ENCODE data around the gene CGB3.
"Not testable (repeated sequence)": the region's sequence is repeated elsewhere in the genome, so short reads cannot be mapped to it uniquely, and the experiment has no call there.

The CGB3 gene

DNA sequence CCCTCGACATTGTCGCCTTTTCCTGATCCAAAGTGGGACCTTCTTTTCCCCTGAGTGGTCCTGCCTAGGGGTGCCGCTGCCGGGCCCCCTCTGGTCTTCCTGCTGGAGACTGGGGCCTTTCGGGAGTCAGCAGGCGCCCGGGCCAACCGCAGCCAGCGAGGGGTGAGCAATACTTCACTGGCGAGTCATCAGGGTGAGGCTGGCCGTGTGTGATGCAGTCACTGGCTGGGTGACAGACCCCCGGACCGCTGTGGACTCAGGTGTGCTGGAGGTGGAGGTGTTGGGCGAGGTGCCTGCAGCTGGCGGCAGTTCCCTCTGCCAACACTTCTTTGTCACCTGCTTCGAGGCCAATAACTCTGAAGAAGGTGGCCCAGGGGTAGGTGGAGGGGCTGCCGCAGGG is 18.0 kb upstream of the CGB3 start:
- no peak for DNase-seq

DNA sequence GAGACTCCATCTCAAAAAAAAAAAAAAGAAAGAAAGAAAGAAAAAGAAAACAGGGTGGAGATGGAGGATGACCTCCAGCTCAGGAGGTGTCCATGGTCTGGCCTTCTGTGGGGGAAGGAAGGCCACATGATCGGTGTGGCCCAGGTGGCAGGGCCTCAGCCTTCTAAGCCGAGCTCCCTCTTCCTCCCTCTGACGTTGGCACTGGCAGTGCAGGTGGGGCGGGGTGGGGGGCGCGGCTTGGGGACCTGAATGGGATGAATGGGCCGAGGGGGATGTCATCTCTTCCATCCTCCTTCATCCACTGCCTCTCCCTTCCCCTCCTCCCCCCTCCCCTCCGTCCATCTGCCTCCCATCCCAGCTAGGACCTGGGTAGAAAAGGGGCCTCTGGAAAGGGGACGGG is 15.6 kb upstream of the CGB3 start:
- not testable (repeated sequence) for DNase-seq

GRCh38 chr19:49038557-49039276 is 14.6 kb upstream of the CGB3 start:
- DNase-seq, result not testable (repeated sequence)

- not testable (repeated sequence) for DNase-seq
Observed at GRCh38 chr19:49038111-49038510, 14.0 kb upstream of the CGB3 start.

DNA sequence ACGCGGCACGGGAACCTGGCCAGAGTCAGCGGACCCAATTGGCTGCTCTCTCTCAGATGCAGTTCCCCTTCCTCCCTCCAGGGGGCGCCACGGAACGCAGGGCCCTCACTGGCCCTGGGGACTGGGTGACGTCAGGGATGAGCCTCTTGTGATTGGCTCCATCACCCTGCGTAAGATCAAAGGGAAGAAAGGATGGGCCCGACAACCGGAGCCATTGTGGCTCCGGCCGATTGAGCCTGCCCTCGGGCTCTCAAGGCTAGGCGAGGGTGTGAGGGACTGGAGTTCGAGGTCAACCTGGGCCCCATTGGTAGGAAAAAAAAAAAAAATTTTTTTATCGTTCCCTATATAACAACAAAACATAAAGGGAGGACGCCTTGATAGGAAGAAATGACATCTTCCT is 12.7 kb upstream of the CGB3 start, which contains the start of gene CGB1:
CGB1 (minus strand) TSS at position 81 of the 400 bp plus-strand sequence. CDS start 184 bp downstream, outside the sequence.
- peak; percentile 89 for DNase-seq

- peak; percentile 88 for DNase-seq
Observed at GRCh38 chr19:49031642-49032301, 7.6 kb upstream of the CGB3 start, which contains the start of gene CGB2. TSS of gene CGB2 (plus strand) at chr19:49031890. CDS start at chr19:49032096, 206 bp downstream.

DNA sequence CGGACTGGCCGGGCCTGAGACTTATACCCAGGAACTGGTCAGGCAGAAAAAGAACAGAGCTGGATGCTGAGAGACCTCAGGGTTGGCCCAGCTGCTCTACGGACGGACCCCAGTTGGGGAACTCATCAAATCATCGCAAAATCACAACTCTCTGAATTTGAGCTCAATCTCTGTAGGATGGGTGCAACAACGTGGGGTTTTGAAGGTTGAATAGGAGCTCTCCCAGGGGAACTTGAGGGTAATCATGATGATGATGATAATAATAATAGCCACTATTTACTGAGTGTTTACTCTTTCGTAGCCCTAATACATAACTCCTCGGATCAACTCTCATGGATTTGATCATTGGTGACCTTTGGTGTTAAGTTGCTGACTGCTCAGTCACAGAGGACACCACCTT is 6.2 kb upstream of the CGB3 start:
- not testable (repeated sequence) for DNase-seq

DNA sequence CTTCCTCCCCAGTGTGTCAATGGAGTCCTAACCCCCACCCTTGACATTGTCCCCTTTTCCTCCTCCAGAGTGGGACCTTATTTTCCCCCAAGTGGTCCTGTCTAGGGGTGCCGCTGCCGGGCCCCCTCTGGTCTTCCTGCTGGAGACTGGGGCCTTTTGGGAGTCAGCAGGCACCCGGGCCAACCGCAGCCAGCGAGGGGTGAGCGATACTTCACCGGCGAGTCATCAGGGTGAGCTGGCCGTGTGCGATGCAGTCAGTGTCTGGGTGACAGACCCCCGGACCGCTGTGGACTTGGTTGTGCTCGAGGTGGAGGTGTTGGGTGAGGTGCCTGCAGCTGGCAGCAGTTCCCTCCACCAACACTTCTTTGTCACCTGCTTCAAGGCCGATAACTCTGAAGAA is 5.6 kb upstream of the CGB3 start:
- DNase-seq, result not testable (repeated sequence)

- DNase-seq, result not testable (repeated sequence)
Observed at GRCh38 chr19:49028686-49029085, 4.6 kb upstream of the CGB3 start.

- not testable (repeated sequence) for DNase-seq
Observed at GRCh38 chr19:49025599-49025998, 1.5 kb upstream of the CGB3 start.

- not testable (repeated sequence) for DNase-seq
Observed at GRCh38 chr19:49025088-49025487, 955 bp upstream of the CGB3 start.

- no peak for DNase-seq
Observed at GRCh38 chr19:49022116-49022515, 2.0 kb downstream of the CGB3 start.

- no peak for DNase-seq
Observed at GRCh38 chr19:49020931-49021895, 2.9 kb downstream of the CGB3 start.

DNA sequence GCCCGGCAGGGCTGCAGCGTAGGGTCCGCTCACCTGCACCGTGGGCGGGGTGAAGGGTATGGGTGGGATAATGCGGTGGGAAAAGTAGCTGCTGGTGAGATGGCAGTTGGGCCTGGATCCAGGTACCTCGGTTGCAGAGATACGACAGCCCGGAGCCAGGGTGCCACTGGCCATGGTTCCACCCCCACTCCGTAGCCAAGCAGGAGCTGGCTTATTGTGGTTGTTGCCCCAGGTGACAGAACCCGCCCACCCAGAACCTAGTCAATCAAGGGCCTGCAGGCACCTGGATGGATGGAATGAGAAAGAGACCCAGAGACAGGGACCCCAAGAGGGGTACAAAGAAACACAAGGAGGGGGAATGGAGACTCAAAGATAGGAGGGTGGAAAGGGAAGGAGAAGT is 3.8 kb downstream of the CGB3 start:
- DNase-seq, result no peak

GRCh38 chr19:49019242-49019932 is 4.7 kb downstream of the CGB3 start:
- peak; percentile 12 for DNase-seq

DNA sequence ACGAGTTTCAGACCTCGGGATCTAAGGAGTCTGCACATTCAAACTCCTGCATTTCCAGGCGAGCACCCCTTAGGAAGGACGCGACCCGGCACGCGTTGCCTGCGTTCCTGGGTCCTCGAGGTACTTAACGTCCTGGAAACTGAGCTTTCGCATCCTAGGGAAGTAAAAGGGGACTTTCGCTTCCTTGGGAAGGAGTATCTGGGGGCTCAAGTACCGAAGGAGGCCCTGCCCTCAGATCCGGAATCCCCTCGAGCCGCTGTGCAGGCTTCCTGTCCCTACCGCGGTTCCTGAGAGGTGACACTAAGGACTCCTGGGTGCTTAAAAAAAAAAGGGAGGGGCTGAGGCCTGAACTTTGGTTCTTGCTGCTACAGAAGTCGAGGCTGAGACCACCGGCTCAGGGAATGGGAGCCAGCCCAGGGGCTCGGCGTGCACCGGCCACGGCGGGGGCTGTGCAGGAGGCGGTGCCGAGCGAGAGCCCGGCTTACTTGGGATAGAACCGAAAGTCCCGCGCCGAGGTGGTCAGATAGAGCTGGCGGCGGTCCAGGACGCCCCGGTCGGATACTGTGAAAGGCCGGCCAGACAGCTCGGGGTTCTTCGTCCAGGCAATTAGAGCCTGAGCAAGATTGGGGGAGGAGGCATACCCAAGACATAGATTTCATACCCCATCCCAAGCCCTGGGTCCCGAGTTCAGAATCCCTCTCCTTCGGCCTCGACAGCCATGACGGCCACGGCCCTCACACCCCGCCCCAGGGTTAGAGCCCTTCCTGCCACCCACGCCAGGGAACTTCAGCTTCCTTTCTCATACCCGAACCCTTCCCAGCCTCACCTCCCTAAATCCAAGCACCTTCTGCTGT is 5.5 kb downstream of the CGB3 start:
- not testable (repeated sequence) for DNase-seq

- DNase-seq, result peak; percentile 59
Observed at GRCh38 chr19:49017666-49018351, 6.3 kb downstream of the CGB3 start.

DNA sequence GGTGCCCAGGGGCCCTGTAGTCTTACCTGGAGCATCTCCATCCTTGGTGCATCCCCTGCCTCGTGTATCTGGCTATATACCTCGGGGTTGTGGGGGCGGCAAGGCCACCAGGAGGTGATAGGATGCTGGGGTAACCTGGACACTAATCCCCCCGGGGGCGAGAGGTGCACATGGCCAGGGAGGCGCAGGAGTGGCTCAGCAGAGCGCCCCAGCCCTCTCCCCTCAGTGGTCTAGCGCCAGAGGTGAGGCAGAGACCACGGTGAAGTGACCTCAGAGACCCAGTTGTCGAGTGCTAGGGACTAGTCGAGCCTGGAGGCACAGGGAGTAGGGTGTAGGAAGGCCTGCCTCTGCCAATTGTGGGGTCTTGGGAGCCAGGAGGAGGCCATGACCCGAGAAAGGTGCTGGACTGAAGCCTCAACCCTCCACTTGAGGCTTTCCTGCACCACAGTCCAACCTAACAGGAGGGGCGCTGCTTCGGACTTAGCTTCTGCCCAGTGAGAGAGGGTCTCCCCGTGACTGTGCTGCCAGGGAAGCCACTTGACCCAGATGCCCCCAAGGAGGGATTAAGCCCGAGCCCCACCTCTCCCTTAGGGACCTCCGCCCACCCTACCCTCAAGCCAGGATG is 7.0 kb downstream of the CGB3 start, which contains the start of gene LHB:
LHB (minus strand) TSS at position 51 of the 625 bp plus-strand sequence; CDS start at position 41, 10 bp downstream.
- no peak for DNase-seq

DNA sequence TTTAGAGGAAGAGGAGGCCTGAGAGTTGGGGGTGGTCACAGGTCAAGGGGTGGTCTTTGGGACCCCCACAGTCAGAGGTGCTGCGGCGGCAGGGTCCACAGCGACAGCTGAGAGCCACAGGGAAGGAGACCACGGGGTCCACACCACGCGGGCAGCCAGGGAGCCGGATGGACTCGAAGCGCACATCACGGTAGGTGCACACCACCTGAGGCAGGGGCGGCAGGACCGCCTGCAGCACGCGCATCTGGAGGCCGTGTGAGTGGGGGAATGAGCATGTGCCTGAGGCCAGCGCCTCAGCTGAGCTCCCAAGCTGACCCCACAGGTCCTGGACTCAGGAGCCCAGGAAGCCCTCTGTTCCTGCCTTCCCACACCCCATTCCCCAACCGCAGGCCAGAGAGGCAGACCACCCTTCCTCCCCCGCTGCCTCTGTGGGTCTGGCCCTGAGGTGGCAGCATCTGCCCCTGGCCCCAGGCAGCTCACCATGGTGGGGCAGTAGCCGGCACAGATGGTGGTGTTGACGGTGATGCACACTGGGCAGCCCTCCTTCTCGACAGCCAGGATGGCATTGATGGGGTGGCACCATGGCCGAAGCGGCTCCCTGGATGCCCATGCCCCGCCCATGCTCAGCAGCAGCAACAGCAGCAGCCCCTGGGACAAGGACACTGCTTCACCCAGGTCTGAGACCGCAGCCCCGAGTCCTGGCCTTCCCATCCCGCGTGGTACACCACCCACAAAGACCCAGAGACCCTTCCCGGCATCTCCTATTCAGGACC is 7.9 kb downstream of the CGB3 start:
- DNase-seq, result no peak
